HL-60 (cell line): Measurements from ENCODE around the gene KREMEN2.

Experiments used
- GABPA ChIP-seq: IDR thresholded peaks from 2 replicates; pipeline ENCODE4 v1.6.1; 2012; ENCODE audit warnings: low read depth
- POLR2AphosphoS5 ChIP-seq: IDR thresholded peaks from 2 replicates; pipeline ENCODE4 v1.6.1; 2012; ENCODE audit warnings: low read depth
- SPI1 ChIP-seq: IDR thresholded peaks from 2 replicates; pipeline ENCODE4 v1.6.1; 2012; ENCODE audit warnings: low read depth, mild to moderate bottlenecking, borderline replicate concordance
- TF ChIP-seq, protein P1 (sequence below): IDR thresholded peaks from one replicate; pipeline ENCODE4 v1.5.1; 2011; ENCODE audit warnings: low read length, control low read depth, inconsistent platforms; ENCODE audit not compliant: insufficient read depth
- TF ChIP-seq, protein P2 (sequence below): IDR thresholded peaks from 2 replicates; pipeline ENCODE4 v1.6.1; 2012; ENCODE audit warnings: low read depth; ENCODE audit not compliant: insufficient replicate concordance

DNA sequence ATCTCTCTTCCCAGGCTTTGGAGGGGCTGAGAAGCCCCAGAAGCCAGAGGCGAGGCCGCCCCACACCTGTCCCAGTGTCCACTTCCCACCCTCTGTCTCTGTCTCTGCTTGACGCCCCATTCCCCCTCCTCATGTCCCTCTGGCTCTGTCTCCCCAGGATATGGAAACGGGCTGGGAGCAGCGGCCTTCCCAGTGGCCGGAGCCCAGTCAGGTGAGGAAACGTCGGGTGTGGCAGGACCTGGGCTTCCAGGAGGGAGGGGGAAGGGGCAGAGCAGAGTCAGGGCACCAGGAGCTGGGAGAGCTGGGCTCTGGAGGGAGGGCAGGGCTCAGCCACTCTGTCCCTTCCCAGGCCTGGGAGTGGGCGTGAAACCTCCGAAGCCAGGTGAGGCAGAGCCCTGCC is 26.8 kb downstream of the KREMEN2 start:
- TF ChIP-seq, protein P1, sequence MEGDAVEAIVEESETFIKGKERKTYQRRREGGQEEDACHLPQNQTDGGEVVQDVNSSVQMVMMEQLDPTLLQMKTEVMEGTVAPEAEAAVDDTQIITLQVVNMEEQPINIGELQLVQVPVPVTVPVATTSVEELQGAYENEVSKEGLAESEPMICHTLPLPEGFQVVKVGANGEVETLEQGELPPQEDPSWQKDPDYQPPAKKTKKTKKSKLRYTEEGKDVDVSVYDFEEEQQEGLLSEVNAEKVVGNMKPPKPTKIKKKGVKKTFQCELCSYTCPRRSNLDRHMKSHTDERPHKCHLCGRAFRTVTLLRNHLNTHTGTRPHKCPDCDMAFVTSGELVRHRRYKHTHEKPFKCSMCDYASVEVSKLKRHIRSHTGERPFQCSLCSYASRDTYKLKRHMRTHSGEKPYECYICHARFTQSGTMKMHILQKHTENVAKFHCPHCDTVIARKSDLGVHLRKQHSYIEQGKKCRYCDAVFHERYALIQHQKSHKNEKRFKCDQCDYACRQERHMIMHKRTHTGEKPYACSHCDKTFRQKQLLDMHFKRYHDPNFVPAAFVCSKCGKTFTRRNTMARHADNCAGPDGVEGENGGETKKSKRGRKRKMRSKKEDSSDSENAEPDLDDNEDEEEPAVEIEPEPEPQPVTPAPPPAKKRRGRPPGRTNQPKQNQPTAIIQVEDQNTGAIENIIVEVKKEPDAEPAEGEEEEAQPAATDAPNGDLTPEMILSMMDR, result no peak
- TF ChIP-seq POLR2AphosphoS5 (no peak), SPI1 (no peak), GABPA (no peak)
- TF ChIP-seq, protein P2, sequence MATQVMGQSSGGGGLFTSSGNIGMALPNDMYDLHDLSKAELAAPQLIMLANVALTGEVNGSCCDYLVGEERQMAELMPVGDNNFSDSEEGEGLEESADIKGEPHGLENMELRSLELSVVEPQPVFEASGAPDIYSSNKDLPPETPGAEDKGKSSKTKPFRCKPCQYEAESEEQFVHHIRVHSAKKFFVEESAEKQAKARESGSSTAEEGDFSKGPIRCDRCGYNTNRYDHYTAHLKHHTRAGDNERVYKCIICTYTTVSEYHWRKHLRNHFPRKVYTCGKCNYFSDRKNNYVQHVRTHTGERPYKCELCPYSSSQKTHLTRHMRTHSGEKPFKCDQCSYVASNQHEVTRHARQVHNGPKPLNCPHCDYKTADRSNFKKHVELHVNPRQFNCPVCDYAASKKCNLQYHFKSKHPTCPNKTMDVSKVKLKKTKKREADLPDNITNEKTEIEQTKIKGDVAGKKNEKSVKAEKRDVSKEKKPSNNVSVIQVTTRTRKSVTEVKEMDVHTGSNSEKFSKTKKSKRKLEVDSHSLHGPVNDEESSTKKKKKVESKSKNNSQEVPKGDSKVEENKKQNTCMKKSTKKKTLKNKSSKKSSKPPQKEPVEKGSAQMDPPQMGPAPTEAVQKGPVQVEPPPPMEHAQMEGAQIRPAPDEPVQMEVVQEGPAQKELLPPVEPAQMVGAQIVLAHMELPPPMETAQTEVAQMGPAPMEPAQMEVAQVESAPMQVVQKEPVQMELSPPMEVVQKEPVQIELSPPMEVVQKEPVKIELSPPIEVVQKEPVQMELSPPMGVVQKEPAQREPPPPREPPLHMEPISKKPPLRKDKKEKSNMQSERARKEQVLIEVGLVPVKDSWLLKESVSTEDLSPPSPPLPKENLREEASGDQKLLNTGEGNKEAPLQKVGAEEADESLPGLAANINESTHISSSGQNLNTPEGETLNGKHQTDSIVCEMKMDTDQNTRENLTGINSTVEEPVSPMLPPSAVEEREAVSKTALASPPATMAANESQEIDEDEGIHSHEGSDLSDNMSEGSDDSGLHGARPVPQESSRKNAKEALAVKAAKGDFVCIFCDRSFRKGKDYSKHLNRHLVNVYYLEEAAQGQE, result no peak
